HT1080 (cell line): Measurements from ENCODE around the gene NSMF. TPM values are rescaled to one million over a fixed set of nuclear protein-coding genes. Genes with fewer than 3 reads are reported as not detected.

Experiments used
- DNase-seq: peaks from one replicate; pipeline ENCODE4 v3.0.0-alpha.2; 2015; ENCODE audit warnings: low read depth
- total RNA-seq: library from RNA; depleted of rRNA; stranded (reverse); fragments of >200 nt; shearing (Covaris generic); gene quantifications from 2 replicates; pipeline ENCODE4 v1.2.3, GENCODE V29; 2014

Gene NSMF
- total RNA-seq, 1 experiment from 2014 or later: 40.0 TPM

DNA sequence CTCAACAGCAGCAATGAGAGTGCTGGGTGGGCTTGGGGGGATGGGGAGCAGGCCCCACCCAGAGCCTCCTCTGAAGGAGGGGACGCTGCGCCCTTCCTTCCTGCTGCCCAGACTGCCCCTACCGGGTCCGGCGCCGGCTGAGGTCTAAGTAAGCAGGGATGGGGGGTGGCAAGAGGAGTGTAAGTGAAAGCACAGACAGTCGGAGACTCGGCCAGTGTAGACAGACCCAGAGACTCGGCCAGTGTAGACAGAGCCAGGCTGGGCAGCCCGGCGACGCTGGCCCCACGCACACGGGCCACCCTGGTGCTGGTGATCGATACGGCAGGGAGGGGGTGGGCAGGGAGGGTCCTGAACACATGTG, 10.6 kb downstream of the NSMF start:
- DNase-seq: no peak

DNA sequence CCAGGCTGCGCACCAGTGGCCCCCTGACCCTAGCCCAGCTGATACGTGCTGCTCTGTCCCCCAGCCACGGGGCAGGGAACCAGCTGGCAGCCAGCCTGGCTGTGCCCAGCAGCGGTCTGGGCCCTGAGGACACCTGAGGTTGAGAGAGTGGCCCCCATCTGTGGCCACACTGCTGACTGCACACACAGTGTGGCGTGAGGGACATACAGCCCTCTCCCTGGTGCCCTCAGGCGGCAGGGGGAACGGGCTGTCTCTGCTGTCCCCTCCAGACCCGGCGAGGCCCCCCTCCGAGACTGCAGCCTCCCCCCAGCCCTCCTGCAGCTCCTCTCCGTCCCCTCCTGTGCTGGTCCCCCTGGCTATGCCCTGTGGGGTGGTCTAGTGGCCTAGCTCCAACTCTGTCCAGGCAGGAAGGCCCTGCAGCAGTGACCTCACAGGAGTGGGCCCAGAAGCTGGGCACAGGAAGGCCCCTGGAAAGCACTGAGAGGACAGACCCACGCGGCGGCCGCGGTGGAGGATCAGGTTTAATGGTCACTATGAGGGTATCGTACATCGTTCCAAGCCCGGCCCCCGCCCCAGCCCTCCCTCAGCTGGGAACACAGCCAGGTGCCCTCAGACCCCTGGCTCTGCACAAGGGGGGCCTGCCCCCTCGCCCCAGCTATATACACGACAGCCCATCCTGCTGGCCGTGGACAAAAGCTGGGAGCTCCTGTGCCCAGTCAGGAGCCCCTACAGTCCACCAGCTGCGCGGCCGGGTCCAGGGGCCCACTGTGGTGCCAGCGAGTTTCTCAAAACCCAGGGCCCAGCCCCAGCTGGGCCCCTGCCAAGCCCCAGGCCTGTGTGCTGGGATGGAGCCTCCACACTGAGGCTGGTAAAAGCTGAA, 11.2 kb downstream of the NSMF start:
- DNase-seq: no peak

DNA sequence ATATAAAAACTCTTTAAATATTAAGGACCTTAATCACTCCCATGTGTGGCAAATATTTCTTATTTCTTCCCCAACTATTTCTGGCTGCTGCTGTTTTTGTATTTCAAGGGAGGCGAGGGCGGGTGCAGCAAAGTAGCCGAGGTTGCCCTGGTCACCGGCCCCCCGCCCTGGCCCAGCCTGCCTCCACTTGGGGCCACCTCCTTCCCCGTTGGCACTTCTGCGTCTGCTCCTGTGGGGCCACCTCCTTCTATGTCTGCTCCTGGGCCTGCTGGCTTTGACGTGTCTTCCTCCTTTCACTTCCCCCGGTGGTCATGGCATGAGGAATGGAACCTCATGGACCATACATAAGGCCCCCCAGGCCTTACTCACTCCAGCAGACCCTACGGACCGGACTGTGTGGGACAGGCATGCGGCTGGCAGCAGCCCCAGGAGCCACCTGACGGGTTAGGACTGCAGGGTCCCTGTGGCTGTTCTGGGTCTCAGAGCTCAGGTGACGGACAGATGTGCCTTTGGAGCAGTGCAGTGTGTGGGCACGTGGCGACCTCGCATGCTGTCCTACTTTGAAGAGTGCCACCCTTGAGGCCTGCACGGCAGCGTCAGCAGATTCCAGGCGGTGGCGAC, 12.2 kb downstream of the NSMF start:
- DNase-seq: no peak

DNA sequence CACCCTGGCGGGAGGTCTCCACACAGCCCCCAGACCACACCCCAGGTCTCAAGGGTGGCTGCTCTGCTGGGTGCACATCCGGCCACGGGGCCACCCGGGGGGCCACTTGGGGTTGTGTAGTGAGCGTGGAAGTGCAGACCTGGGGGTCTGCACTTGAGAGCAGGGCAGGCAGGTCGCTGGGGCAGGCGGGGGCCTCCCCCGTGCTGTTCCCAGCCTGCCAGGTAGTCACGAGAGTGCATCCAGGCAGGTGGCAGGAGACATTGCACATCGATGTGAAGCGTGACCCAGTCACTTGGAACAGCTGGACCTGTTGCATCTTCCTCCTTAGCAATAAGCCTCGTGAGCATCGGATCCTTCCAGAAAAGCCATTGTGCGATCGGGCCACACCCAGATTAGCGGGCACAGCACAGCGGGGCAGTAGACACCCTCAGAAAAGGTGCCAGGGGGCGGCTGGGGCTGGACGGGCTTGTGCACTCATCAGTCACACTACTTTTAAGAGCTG, 13.2 kb downstream of the NSMF start:
- no peak for DNase-seq

DNA sequence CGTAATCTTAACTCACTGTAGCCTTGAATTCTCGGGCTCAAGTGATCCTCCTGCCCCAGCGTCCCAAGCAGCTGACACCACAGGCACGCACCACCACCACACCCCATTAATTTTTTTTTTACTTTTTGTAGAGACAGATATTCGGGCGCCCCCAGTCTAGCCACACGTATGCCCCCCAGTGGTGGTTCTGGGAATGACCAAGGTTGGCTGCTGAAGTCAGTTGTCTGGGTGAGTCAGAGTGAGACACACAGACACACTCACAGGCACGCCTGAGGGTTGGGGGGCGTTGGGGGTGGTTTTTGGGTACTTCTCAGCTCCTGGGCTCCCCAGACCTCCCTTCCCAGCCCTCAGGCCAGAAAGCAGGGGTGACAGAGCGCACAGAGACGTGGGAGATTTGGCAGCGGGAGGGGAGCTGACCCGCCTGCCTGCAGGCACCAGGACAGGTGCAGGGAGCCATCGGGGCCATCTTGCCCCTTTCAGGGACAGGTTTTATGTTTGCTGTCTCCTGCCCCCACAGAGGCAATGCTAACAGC, 13.8 kb downstream of the NSMF start:
- peak; percentile 80 for DNase-seq

DNA sequence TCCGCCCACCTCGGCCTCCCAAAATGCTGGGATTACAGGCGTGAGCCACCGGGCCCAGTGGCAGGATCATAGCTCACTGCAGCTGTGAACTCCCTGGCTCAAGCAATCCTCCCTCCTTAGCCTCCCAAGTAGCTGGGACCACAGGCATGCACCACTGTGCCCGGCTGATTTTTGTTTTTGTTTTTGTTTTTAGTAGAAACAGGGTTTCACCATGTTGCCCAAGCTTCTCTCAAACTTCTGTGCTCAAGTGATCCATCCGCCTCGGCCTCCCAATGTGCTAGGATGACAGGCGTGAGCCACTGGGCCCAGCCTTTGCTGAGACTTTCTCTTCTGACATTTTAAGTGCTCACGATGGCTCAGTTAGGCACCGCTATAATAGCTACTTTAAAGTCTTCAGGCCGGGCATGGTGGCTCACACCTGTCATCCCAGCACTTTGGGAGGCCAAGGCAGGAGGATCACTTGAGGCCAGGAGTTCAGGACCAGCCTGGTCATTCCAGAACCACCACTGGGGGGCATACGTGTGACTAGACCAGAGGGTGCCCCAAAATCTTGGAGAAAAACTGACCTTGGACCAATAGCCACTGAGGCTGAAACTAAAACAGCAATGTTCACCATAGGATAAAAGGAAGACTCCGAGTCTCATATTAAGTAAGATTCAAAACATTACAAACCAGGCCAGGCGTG, 14.9 kb downstream of the NSMF start:
- no peak for DNase-seq

DNA sequence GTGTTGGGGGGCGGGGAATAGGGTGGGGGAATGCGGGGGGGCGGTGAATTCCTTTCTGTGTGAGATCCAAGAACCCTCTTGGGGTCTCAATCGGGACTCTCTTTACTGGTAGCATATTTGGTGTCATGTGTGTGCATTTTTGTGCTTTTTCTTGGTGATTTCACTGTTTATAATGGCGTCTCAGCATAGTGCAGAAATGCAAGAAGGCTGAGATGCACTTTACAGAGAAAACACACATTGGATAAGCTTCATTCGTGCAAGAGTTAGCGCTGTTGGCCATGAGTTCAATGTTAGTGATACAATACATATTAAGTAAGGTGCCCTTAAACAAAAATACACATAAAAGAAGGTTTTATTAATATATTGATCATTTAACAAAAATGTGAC, 17.2 kb downstream of the NSMF start:
- DNase-seq: no peak

DNA sequence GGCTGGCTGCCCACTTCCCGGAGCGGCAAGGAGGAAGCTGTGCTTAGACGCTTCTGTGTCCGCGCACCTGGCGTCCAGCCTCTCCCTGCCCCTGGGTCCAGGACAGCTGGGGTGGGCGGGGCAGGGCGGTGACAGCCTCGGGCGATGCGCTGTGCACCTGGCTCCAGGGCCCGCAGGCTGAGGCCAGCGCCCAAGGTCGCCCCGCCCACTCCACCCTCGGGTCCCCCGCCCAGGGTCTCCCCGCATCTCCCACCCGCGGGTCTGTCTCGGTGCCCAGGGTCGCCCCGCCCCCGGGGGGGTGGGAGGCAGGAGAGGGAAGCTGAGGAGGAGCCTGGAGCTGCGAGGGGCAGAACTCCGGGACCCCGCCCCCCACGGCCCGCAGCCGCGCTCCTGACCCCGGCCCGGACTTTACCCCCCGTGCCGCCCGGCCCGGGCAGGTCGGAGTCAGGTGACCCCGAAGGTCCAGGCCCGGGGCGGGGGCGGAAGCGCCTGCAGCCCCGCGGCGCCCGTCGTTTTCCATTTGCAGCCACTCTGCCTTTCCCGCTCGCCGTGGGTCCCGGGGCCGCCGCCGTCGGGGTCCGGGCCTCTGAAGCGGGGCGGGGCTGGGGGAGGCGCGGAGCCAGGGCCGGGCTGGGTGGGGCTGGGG, 17.7 kb downstream of the NSMF start, which contains the start of gene ENTPD8:
Gene ENTPD8, minus strand, starts transcription at position 69 of the 646 bp plus-strand sequence. CDS start 3,072 bp downstream, outside the sequence.
- DNase-seq: no peak

DNA sequence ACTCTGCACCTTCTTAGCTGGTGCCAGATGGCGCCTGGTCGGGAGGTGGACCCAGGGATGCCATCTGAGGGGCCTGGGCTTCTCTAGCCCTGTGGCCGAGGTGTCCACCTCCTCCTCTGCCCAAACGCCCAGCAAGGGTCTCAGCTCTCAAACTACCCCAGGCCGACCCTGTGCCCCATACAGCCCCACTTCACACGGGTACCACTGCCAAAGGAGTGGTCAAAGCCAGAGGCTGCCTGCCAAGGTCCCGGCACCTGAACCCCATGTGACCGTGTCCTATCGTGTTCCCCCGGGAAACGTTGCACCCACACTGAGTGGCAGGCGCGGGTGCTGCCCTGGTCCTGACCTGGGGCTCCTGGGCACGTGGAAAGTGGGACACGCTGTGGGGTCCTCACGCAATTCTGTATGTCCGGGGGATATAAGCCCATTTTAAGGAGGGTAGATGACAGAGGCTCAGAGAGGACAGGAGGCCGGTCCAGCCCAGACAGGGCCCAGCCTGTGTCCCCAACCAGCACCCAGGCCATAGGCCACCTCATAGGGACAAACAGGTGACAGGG, 19.9 kb downstream of the NSMF start:
- no peak for DNase-seq

DNA sequence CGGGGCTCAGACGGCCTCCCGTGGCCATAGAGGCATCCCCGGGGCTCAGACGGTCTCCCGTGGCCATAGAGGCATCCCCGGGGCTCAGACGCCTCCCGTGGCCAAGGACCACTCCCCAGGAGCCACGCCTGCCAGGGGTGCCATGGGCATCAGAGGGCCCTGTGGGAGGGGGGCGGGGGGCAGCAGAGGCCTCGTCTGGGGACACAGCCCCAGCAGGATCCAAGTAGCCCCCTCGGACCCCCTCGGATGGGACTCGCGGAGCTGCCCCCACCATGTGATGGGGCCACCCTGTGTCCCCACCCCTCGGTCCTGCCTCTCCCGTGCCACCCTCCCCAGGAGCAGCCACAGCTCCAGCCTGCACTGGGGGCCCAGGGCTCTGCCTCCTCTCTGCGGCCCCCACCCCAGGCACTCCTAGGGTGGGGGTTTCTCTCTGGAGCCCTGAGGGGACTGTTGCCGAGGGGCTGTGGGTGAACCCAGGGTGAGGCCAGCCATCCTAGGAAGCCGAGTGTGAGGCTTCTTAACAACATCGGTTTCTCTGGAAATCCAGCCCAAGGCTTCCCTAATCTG, 20.5 kb downstream of the NSMF start:
- no peak for DNase-seq

DNA sequence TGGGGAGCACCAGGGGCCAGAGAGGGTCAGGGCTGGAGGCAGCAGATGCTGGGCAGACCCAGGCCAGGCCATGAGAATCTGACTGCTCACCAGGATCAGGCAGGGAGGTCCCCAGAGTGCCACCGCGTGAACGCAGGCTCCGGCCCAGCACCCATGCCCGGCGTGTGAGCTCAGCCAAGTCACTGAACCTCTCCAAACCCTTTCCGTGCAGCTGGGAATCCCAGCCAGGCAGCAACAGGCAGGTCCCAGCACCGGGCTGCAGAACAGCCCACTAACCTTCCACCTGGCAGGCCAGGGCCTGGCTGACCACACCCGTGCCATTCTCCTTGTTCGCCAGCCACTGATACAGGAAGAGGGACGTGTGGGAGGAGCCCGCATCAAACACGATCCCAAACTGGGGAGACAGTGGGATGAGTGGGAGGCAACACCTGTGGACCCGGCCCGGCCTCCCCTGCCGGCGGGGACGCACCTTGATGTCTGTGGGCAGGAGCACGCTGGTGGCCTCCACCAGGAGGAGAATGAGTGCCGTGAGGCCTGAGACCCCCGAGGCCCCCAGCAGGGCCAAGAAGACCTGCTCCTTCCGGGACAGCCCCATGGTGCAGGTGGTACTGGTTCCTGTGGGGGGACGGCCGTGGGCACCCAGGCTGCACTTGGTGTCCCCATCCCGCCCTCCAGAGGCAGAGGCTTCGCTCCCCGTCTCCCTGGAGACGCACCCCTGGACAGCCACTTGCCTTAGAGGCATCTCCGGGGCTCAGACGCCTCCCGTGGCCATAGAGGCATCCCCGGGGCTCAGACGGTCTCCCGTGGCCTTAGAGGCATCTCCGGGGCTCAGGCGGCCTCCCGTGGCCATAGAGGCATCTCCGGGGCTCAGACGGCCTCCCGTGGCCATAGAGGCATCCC, 21.2 kb downstream of the NSMF start:
- no peak for DNase-seq

DNA sequence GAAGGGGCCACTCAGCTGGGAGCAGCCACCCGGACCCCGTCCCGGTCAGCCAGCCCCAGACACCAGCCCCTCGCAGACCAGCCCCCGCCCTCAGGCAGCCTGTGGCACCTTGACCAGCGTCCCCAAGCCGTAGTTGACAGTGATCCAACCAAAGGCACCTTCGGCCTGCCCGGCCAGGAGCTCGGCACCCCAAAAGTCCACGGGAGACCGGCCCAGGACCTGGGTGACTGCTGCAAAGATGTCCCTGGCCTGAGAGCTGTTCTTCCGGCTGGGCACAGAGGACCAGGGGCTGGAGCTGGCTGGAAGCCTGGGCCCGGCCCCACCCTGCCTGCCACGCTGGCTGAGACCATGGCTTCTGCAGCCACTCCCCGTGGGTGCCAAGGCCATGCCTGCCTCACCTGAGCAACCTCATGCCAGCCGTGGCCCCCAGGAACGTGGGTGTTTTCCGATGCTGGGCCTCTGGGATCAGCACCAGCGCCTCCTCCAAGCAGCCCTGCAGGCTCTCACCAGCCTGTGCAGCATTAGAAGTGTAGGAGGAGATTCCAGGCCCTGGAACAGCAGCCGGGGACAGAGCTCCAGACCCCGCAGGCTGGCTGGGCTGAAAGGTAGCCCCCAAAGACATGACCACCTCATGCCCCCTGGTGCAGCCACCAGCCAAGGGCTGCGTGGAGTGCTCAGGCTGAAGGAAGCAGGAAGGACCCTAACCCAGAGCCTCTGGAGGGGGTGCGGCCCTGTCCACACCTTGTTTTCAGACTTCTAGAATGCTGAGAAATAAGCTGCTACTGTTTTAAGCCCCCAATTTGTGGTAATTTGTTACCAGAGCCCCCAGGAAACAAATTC, 22.2 kb downstream of the NSMF start:
- no peak for DNase-seq

DNA sequence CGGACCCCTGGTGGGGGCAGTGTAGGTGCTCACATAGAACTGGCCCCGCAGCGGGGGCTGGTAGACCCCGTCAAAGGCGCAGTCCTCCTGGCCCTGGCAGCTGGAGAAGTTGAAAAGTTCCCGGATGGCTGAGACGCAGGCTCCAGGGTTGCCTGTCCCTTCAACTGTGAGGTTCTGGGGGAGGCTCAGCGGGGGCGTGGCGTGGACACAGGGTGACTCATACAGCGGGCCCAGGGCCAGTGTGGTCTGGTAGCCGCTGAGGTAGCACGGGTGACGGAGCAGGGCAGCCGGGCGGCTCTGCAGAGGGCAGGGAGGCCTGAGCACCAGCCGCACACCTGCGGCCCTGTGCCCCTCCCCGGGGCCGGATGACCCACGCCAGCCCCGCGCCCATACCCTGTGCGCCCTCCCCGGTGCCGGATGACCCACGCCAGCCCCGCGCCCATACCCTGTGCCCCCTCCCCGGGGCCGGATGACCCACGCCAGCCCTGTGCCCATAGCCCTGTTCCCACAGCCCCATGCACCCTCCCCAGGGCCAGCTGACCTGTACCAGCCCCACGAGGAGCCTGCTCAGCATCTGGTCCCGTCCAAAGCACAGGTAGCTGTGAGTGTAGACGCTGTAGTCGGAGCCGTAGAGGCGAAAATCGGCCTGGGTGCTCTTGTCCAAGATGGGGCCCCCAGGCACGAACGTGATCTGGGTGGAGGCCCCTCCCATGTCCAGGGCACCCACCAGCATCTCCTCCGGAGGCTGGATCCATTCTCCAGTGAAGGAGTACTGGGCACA, 23.0 kb downstream of the NSMF start:
- DNase-seq: peak; percentile 91

DNA sequence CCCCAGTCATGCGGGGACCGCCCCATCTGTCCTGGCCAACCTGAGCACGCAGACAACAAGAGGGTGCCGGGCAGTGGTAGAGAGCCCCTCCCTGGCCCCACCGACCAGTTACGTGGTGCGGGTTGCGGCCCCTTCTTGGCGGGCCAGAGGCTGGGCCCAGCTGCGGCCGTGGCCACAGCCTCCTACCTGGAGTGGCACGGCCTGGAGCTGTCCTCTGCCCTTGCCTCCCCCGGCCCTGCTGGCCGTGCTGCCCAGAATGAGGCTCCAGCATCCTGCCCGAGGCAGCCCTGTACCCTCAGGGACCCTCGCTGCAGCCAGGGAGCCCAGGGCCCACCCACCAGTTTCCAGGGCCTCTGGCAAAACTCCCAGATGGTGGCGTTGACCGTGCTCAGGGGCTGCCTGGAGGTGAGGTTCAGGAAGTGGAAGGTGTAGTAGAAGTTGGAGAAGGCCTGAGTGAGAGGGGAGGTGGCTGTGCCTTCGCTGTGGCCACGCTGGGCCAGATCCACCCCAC, 23.7 kb downstream of the NSMF start:
- DNase-seq: no peak

DNA sequence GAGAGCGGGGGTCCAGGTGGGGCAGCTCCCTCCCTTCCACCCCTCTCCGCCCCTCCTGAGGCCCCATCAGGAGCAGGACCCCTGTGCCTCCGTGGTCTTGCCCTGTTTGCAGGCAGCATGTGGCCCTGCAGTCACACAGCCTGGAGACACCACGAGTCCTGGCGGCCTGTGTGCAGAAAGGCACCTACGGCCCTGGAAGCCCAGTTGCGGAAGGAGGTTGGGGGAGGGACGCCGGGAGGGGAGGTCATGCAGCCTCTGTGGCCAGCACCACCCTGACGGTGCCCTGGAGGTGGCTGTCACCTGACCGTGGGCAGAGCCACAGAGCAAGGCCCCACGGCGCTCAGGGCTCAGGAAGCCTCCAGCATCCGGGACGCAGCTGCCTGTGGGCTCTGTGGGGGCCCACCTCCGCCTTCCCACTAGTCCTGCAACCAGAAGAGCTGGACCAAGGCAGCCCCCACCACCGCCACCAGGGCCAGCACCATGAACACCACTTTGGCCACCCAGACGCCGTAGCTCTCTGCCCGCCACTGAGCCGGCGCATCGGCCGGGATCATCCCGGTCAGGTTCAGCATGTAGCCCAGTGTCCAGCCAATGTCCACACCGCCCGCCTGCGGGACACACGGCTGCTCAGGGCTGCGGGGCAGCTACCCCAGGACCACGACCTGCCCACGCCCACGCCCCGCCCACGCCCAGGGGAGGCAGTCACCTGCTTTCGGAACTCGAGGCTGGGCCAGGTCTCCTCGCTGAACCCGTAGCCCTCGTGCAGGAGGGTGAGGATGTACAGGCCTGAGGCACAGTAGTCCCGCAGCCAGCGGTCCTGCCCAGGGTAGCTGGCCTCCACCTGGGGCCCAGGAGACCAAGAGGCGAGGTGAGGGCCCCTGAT, 24.4 kb downstream of the NSMF start:
- no peak for DNase-seq

DNA sequence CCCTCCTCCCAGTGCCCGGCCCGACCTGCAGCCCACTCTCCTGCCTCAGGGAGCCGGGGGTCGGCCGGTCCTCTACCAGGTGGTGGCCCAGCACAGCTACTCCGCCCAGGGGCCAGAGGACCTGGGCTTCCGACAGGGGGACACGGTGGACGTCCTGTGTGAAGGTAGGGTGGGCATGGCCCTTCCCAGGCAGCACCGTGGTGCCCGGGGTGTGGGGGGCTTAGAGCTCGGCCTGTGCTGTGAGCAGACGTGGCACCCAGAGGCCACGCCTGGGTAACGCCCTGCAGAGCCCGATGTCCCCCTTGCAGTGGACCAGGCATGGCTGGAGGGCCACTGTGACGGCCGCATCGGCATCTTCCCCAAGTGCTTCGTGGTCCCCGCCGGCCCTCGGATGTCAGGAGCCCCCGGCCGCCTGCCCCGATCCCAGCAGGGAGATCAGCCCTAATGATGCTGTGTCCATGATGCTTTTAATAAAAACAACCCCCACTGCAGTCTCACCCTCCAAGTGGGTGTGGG, 25.2 kb downstream of the NSMF start:
- no peak for DNase-seq
